HG02610 (cell line): ENCODE measurements around the gene ATRN.
A peak's percentile ranks its signal among the peaks of the same experiment; 100 is the strongest.
"Not testable (repeated sequence)": the region's sequence is repeated elsewhere in the genome, so short reads cannot be mapped to it uniquely, and the experiment has no call there.

Source experiments
- ATAC-seq: cut with Tn5 transposase; IDR thresholded peaks from one replicate; pipeline ENCODE4 v1.9.1; 2021; ENCODE audit warnings: mild to moderate bottlenecking, moderate library complexity; ENCODE audit not compliant: unreplicated experiment

Gene ATRN

DNA sequence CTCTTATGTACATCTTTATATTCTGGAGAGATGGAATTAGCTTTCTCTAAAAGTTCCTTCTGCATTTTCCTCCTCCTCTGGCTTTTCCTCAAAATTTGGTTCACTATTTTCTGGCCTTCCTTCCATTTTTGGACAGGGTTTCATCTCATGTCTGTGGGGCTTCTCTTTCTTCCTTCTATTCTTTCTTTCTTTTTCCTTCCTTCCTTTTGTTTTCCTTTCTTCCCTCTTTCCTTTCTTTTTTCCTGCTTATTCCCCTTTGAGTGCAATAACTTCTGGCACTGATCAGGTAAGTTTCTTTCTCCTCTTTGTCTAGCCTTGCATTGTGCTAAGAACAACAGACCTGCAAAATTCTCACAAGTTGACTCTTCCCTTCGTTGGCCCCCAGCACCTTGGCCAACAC lies 5.5 kb upstream of the ATRN start:
- ATAC-seq: no peak

- no peak for ATAC-seq
Observed at GRCh38 chr20:3470208-3470626, 601 bp upstream of the ATRN start.

DNA sequence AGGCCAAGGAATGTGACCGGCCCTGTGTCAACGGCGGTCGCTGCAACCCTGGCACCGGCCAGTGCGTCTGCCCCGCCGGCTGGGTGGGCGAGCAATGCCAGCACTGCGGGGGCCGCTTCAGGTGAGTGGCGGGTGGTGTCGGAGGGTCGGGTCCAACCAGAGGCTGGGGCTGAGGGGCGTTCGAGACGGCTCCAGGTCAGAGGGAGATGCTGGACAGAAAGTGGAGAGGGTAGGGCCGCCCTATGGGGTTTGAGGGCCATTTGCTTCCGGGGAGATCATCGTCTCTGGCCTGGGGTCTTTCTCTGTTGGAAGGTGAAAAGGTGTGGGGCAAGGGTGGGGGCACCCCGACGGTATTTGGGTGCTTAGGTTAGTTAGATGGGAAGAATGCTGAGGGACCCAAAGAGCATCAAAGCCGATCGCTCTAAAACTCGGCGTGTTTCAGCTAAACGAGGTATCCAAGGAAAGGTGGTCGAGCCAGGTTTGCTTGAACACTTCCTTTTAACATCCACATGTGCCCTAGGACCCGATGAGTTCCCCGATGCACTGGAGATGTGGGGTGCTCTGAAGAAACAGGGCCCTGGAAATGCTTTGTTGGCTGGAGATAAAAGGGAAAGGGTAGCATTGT lies 691 bp downstream of the ATRN start:
- ATAC-seq: no peak

DNA sequence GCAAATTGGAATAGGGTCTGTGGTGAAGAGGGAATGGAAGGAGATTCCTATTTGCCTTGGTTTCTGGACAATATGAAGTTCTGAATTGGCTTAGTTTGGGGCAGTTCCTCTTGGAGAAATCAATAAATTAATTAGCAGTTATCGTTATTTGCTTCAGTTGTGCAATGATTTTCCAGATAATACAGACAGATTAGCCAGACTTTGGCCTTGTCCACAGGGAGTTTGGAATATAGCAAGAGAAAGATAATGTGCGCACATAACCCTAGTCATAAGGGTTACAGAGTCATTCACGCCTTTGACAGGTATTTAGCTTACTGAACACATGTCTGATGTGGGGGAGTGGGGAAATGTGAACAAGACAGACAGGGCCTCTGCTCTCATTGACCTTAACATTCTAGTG lies 1.3 kb downstream of the ATRN start:
- no peak for ATAC-seq

DNA sequence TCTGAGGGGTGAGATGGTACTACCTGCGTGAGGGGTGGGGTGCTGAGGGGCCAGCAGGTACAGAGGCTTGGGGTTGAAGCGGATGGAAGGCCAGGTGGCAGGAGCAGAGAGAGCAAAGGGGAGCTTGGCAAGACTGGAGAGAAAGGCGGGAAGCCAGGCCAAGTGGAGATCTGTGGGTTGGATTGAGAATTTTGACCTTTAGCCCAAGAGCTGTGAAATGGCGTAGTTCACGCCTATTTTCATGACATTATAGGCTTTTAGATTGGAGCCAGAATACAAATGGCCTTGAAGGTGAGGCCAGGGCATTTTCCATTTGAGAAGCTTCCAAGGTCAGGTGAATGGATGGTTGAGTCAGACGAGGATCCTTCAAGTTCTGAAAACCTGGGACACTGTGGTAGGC lies 2.5 kb downstream of the ATRN start:
- no peak for ATAC-seq

GRCh38 chr20:3473944-3474343 lies 3.1 kb downstream of the ATRN start:
- ATAC-seq: no peak

GRCh38 chr20:3477003-3477860 lies 6.4 kb downstream of the ATRN start:
- not testable (repeated sequence) for ATAC-seq

GRCh38 chr20:3477861-3478544 lies 7.2 kb downstream of the ATRN start:
- ATAC-seq: no peak

GRCh38 chr20:3479025-3479424 lies 8.2 kb downstream of the ATRN start:
- ATAC-seq: no peak

DNA sequence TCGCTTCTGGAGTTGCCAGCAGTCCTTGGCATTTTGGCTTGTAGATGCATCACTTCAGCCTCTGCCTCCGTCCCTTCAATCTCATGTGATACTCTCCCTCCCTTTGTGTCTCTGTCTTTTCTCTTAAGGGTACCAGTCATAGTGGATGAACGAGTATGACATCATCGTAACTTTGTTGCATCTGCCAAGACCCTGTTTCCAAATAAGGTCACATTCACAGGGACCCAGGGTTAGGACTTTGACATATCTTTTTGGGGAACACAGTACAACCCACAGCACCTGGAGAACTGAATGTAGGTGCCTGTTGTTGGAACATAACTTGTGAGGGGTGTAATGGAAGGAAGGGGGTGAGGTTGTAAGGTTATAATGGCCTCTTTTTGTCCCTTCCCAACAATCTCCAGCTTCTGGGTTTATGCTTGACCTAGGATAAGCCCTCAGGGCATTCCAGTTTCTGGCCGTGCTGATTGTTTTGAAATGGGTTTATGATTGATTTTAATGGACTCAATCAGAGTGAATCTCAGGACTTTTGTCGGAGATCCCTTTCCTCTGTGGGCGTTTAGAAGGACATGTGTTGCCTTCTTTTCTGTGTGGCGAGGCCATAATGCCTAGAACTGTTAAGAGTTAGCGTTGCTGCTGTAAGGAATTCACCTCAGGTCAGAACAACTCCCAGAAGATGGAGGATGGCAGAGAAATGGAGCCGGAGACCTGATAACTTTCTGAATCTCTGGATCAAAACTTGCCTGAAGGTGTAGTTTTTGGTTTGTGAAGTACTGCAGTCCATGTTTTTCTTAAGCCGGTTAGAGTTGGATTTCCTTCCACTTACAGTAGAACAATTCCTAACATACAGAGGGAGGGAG lies 9.2 kb downstream of the ATRN start:
- ATAC-seq: no peak

- no peak for ATAC-seq
Observed at GRCh38 chr20:3483309-3483708, 12.5 kb downstream of the ATRN start.

GRCh38 chr20:3483784-3484183 lies 13.0 kb downstream of the ATRN start:
- ATAC-seq: no peak

DNA sequence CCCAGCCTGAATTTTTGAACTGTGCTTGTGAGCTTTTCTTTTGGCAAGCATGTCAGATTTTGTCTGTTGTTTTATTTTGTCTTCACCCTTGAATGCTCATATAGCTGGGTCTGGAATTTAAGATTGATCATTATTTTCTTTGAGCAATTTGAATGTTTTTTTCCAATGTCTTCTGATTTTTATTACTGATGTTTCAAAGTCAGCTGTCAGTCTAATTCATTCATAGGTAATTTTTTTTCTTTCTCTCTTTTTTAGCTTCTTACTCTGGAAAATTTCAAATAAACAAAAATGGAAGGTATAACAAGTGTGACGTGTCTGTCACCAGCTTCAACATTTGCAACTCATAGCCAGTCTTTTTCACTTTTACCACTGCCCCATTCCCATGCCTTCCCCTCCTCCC lies 15.1 kb downstream of the ATRN start:
- no peak for ATAC-seq

- no peak for ATAC-seq
Observed at GRCh38 chr20:3486850-3487249, 16.0 kb downstream of the ATRN start.

GRCh38 chr20:3492669-3493068 lies 21.9 kb downstream of the ATRN start:
- no peak for ATAC-seq

DNA sequence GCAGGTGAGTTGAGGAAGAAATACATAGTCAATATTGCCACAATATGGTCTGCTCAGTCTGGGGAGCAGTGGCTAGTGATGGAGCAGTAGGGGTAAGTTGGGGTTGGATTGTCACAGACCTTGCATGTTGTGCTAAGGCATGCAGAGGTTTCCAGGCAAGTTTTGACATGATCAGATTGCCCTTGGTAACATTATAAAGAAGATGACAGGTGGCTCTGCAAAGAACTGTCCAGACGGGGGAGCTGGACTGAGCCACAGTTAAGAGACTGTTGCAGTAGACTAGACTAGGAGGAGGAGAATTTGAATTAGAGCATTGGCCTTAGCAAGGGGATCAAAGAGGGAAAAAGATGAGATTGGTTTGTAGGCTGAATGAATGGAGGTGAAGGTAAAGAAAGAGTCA lies 23.4 kb downstream of the ATRN start:
- no peak for ATAC-seq

GRCh38 chr20:3502878-3503277 lies 32.1 kb downstream of the ATRN start:
- ATAC-seq: no peak

DNA sequence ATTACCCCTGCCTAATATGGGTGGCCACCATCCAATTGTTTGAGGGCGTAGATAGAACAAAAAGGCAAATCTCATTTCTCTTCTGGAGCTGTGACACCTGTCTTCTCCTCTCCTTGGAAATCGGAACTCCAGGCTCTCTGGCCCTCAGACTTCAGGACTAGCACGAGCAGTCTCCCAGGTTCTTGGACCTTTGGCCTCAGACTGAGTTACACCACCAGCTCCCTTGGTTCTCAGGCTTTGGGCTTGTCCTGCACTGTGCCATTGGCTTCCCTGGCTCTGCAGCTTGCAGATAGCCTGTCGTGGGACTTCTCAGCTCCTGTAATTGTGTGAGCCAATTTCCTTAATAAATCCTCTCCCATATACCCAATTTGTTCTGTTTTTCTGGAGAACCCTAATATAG lies 34.3 kb downstream of the ATRN start:
- no peak for ATAC-seq

DNA sequence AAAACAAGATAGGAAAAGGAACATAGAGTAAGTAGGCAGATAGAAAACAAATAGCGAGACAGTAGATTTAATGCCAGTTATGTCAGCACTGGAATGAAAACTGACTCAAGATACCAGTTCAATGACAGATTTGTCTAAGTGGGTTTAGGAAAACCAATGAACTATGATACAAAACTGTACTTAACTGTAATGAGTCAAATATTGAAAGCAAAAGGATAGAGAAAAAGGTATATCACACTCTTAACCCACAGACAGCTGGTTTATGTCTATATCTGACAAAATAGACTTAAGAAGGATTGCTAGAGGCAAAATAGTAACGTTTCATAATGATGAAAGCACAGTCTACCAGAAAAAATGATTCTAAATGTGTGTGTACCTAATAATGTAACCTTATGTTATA lies 38.2 kb downstream of the ATRN start:
- ATAC-seq: peak; percentile 40

- no peak for ATAC-seq
Observed at GRCh38 chr20:3510110-3510509, 39.3 kb downstream of the ATRN start.

GRCh38 chr20:3512239-3512638 lies 41.4 kb downstream of the ATRN start:
- not testable (repeated sequence) for ATAC-seq
